B cell (primary cell): Measurements from ENCODE around the gene BRF1. TPM values are rescaled to one million over a fixed set of nuclear protein-coding genes. Genes with fewer than 3 reads are reported as not detected.

Source experiments
- ATAC-seq: fragments of 200-7000 bp; cut with Tn5 transposase; one replicate; pipeline ENCODE4 v1.10.0; 2021; ENCODE audit warnings: low read depth, mild to moderate bottlenecking, moderate number of reproducible peaks, moderate library complexity
- CTCF ChIA-PET: fragments of 350-600 bp; sonication (Branson Sonifier 250); formaldehyde crosslinking; loops from one replicate; lab custom pipeline; 2021; ENCODE audit warnings: antibody characterized with exemption, inconsistent platforms; lab: Charles Lee
- POLR2A ChIA-PET: fragments of 350-600 bp; sonication (Branson Sonifier 250); formaldehyde crosslinking; loops from one replicate; lab custom pipeline; 2021; ENCODE audit warnings: antibody characterized with exemption; lab: Charles Lee
- DNase-seq: peaks from one replicate; pipeline ENCODE4 v3.0.0; 2013
- H2AFZ ChIP-seq: 2 replicates; pipeline ENCODE4 v1.6.1; 2012; ENCODE audit warnings: mild to moderate bottlenecking, low read depth, low read length; ENCODE audit not compliant: insufficient read depth, poor library complexity, severe bottlenecking
- H3K27ac ChIP-seq, 2 donors: 1 replicate in 1 of 2; 2 replicates in 1 of 2; pipeline ENCODE4 v1.5.1; 2012 to 2013; ENCODE audit warnings: low read length in 2 of 2, mild to moderate bottlenecking in 2 of 2, moderate library complexity in 1 of 2
- H3K27me3 ChIP-seq, 4 experiments: fragments of 200-600 bp in 1 of 4; sonication (generic) in 1 of 4; replicated peaks in 1 of 4; 1 replicate in 2 of 4; 2 replicates in 2 of 4; pipeline versions ENCODE4 v1.6.1 to v1.7.0; 2013 to 2016; ENCODE audit warnings: low read length in 3 of 4, mild to moderate bottlenecking in 2 of 4, mixed read lengths in 1 of 4, moderate library complexity in 1 of 4; ENCODE audit not compliant: insufficient read depth in 4 of 4, control insufficient read depth in 3 of 4; ENCODE audit errors: control extremely low read depth in 1 of 4
- H3K36me3 ChIP-seq, 2 experiments: replicated peaks in 1 of 2; 1 replicate in 1 of 2; 2 replicates in 1 of 2; pipeline versions ENCODE4 v1.6.1 to v1.7.1; 2013; ENCODE audit warnings: low read length in 1 of 2; ENCODE audit not compliant: insufficient read depth in 2 of 2, control insufficient read depth in 1 of 2; ENCODE audit errors: control extremely low read depth in 1 of 2, extremely low read depth in 1 of 2
- H3K4me1 ChIP-seq, 2 donors: fragments of 200-600 bp in 1 of 2; sonication (generic) in 1 of 2; 1 replicate in 1 of 2; 2 replicates in 1 of 2; pipeline versions ENCODE4 v1.5.1 to v1.6.1; 2013 to 2017; ENCODE audit warnings: low read length in 2 of 2; ENCODE audit not compliant: control insufficient read depth in 2 of 2, insufficient read depth in 2 of 2
- H3K4me2 ChIP-seq: replicated peaks from 2 replicates; pipeline ENCODE3; 2012; ENCODE audit warnings: mild to moderate bottlenecking, low read depth, low read length; ENCODE audit not compliant: poor library complexity, severe bottlenecking
- H3K4me3 ChIP-seq, 5 experiments: fragments of 200-600 bp in 1 of 5; sonication (generic) in 1 of 5; 1 replicate in 3 of 5; 2 replicates in 2 of 5; pipeline versions ENCODE4 v1.5.1 to v1.7.0; 2011 to 2016; ENCODE audit warnings: low read length in 4 of 5, mild to moderate bottlenecking in 4 of 5, low read depth in 2 of 5, control low read depth in 1 of 5, moderate library complexity in 1 of 5; ENCODE audit not compliant: insufficient read depth in 1 of 5; ENCODE audit errors: control extremely low read depth in 1 of 5, extremely low read depth in 1 of 5
- H3K79me2 ChIP-seq: fragments of 200-600 bp; sonication (generic); one replicate; pipeline ENCODE4 v1.6.0; 2016; ENCODE audit warnings: low read length; ENCODE audit not compliant: control insufficient read depth, insufficient read depth
- H3K9ac ChIP-seq: fragments of 200-600 bp; sonication (generic); 2 replicates; pipeline ENCODE4 v1.6.1; 2017; ENCODE audit warnings: mild to moderate bottlenecking, low read length, moderate library complexity
- H3K9me3 ChIP-seq, 3 donors: one replicate each; pipeline versions ENCODE4 v1.6.1 to v1.7.1; 2013; ENCODE audit warnings: low read length in 2 of 3; ENCODE audit not compliant: control insufficient read depth in 2 of 3, insufficient read depth in 1 of 3; ENCODE audit errors: control extremely low read depth in 1 of 3
- H4K20me1 ChIP-seq: 2 replicates; pipeline ENCODE4 v1.6.0; 2012; ENCODE audit warnings: mild to moderate bottlenecking, low read length; ENCODE audit not compliant: insufficient read depth, control insufficient read depth, poor library complexity, severe bottlenecking
- H3K27ac Mint-ChIP-seq: one replicate; pipeline ENCODE4 v1.8.0; 2021; ENCODE audit warnings: mixed read lengths
- H3K27me3 Mint-ChIP-seq: one replicate; pipeline ENCODE4 v1.8.0; 2021; ENCODE audit warnings: mixed read lengths
- H3K4me1 Mint-ChIP-seq: one replicate; pipeline ENCODE4 v1.8.0; 2021; ENCODE audit warnings: mixed read lengths
- H3K4me3 Mint-ChIP-seq: one replicate; pipeline ENCODE4 v1.8.0; 2021; ENCODE audit warnings: mixed read lengths
- H3K9me3 Mint-ChIP-seq: one replicate; pipeline ENCODE4 v1.8.0; 2022; ENCODE audit warnings: mixed read lengths; ENCODE audit not compliant: insufficient read depth
- CTCF ChIP-seq: fragments of 200-600 bp; IDR thresholded peaks from one replicate; pipeline ENCODE4 v1.8.0; 2022; ENCODE audit warnings: antibody characterized with exemption, mild to moderate bottlenecking
- EZH2 ChIP-seq: IDR thresholded peaks from 2 replicates; pipeline ENCODE4 v1.6.1; 2012; ENCODE audit warnings: borderline replicate concordance, low read depth, mild to moderate bottlenecking, moderate library complexity, low read length; ENCODE audit not compliant: insufficient read depth, poor library complexity, severe bottlenecking
- WGBS: methylation state at CpG from one replicate; pipeline ENCODE4 v1.1.5; 2013; ENCODE audit warnings: missing lambda C conversion rate; ENCODE audit not compliant: insufficient coverage; 5-methylcytosine and 5-hydroxymethylcytosine counted together
- intact Hi-C: fragments of 100-400 bp; cut with micrococcal nuclease; formaldehyde crosslinking; loops from one replicate; pipeline ENCODE4 v1.10.0; 2022
- polyA plus RNA-seq: library from polyadenylated mRNA; depleted of rRNA; stranded (reverse); fragments of >200 nt; gene quantifications from 2 replicates; pipeline ENCODE4 v1.2.3, GENCODE V29; 2012
- total RNA-seq, 2 donors: library from RNA; stranded (reverse); fragments of 120-200 nt in 1 of 2; gene quantifications; 1 replicate in 1 of 2; 2 replicates in 1 of 2; pipeline versions ENCODE4 v1.2.3 to v1.2.4, GENCODE V29; 2013 to 2022

BRF1 gene
- total and polyA plus RNA-seq, 2 donors (not counting 1 experiment from before 2014, with no cell fraction given): 24.5 to 55.8 TPM

DNA sequence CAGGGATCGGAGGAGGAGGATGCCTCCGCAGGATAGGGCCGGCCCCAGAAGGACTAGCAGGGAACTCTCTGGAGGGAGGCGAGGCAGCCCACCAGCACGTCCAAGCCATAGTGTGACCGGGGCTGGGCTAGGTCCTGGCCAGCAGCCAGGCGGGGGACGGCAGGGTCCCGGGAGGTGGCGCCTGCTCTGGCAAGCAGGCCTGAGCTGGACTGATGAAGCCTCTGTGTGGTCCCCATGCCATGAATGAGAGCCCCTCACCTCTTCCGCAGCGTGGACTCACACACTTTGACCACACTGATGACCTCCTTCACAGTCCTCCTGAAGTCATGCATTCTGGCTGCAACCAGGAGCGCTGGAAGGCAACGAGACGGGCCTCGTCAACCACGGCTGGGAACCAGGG, 72.2 kb downstream of the BRF1 start:
- TF ChIP-seq EZH2: no peak
- TF ChIP-seq CTCF: no peak
- DNase-seq (no peak), ATAC-seq (no peak)
- Histone ChIP-seq H4K20me1 (peaks cover 7% of the 10 kb centered on the region), H3K9ac (no peak overlapping the region), H3K4me3 (no peak overlapping the region), H3K27ac (no peak overlapping the region), H3K79me2 (peaks cover 4% of the 10 kb centered on the region), H3K27me3 (no peaks in the 10 kb centered on the region), H3K4me1 (no peaks in the 10 kb centered on the region), H2AFZ (no peak overlapping the region), H3K36me3 (peaks cover 0 to 14% of the 10 kb centered on the region in 2 experiments), H3K4me2 (no peak overlapping the region), H3K9me3 (peaks cover 0 to 4% (median 0%) of the 10 kb centered on the region in 3 donors)
- no peak overlapping the region for H3K27ac Mint-ChIP-seq
- no peaks in the 10 kb centered on the region for H3K27me3 Mint-ChIP-seq
- 96% methylated on average over 17 of the region's 17 CpGs for WGBS
- H3K4me1 Mint-ChIP-seq: no peaks in the 10 kb centered on the region
- ChIA-PET POLR2A (interaction anchor here (0.6 kb wide), 1 partner anchor 15 kb away, joined by 3 read pairs; no protein-coding TSS in a partner anchor), CTCF (no interaction called here)
- no peak overlapping the region for H3K4me3 Mint-ChIP-seq
- intact Hi-C loops: no loop called here
- H3K9me3 Mint-ChIP-seq: no peaks in the 10 kb centered on the region

GRCh38 chr14:105227346-105227745, 73.5 kb downstream of the BRF1 start:
- TF ChIP-seq CTCF (no peak), EZH2 (no peak)
- WGBS: 100% methylated on average over 8 of the region's 14 CpGs
- DNase-seq (no peak), ATAC-seq (no peak)
- peaks cover 7% of the 10 kb centered on the region for H4K20me1 ChIP-seq
- H2AFZ ChIP-seq: no peak overlapping the region
- H3K9me3 ChIP-seq: peaks cover 0 to 3% (median 0%) of the 10 kb centered on the region in 3 donors
- Mint-ChIP-seq H3K4me1 (no peaks in the 10 kb centered on the region), H3K4me3 (no peak overlapping the region), H3K27me3 (no peaks in the 10 kb centered on the region), H3K9me3 (no peaks in the 10 kb centered on the region), H3K27ac (no peak overlapping the region)
- ChIA-PET POLR2A (no interaction called here), CTCF (no interaction called here)
- H3K79me2 ChIP-seq: peaks cover 4% of the 10 kb centered on the region
- no peak overlapping the region for H3K9ac ChIP-seq
- H3K4me1 ChIP-seq: no peaks in the 10 kb centered on the region
- no peaks in the 10 kb centered on the region for H3K27me3 ChIP-seq
- no peak overlapping the region for H3K27ac ChIP-seq
- intact Hi-C loops: no loop called here
- H3K4me2 ChIP-seq: no peak overlapping the region
- peaks cover 0 to 14% of the 10 kb centered on the region in 2 experiments for H3K36me3 ChIP-seq
- no peak overlapping the region for H3K4me3 ChIP-seq
